Mesodermal cell (in vitro differentiated cells): ENCODE data around the gene MAGEC3.

Experiments
- H3K27ac ChIP-seq: 2 replicates; pipeline ENCODE4 v1.7.0; 2013; ENCODE audit warnings: mild to moderate bottlenecking, low read depth, low read length, moderate library complexity; ENCODE audit not compliant: severe bottlenecking
- H3K36me3 ChIP-seq: 2 replicates; pipeline ENCODE4 v1.7.1; 2013; ENCODE audit warnings: mild to moderate bottlenecking, low read length, moderate library complexity; ENCODE audit not compliant: control insufficient read depth, insufficient read depth
- H3K4me1 ChIP-seq: one replicate; pipeline ENCODE4 v1.7.1; 2013; ENCODE audit warnings: mild to moderate bottlenecking, low read length; ENCODE audit not compliant: insufficient read depth, control insufficient read depth, poor library complexity, severe bottlenecking
- H3K4me3 ChIP-seq: 2 replicates; pipeline ENCODE4 v1.7.0; 2013; ENCODE audit warnings: low read length, control low read depth, mild to moderate bottlenecking; ENCODE audit not compliant: insufficient read depth, poor library complexity, severe bottlenecking; ENCODE audit errors: extremely low read depth
- H3K9me3 ChIP-seq: 2 replicates; pipeline ENCODE4 v1.7.1; 2013; ENCODE audit warnings: mild to moderate bottlenecking, low read length, moderate library complexity; ENCODE audit not compliant: control insufficient read depth
- WGBS, 2 experiments: methylation state at CpG; one replicate each; pipeline ENCODE4 v1.1.5; 2013; ENCODE audit warnings: missing lambda C conversion rate in 2 of 2; ENCODE audit not compliant: insufficient coverage in 2 of 2; 5-methylcytosine and 5-hydroxymethylcytosine counted together

The MAGEC3 gene

DNA sequence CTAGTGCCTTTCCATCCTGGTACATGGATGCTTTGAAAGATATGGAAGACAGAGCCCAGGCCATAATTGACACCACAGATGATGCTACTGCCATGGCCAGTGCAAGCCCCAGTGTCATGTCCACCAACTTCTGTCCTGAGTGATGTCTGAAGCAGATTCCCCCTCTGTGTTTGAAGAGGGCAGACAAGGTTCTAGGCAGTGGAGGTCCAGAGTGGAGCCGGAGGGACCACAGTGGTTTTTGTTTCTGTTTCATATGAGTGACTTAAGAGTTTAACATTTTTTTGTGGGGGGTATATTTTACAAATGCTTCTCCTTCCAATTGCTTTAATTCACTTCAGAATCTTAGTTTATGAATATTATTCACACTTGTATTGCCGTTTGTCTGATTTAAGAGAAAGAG lies 59.6 kb downstream of the MAGEC3 start:
- Histone ChIP-seq H3K36me3 (no peaks in the 10 kb centered on the region), H3K4me3 (no peak overlapping the region), H3K27ac (no peak overlapping the region), H3K4me1 (no peaks in the 10 kb centered on the region), H3K9me3 (no peaks in the 10 kb centered on the region)
- no CpG with 5 or more reads among the region's 2 CpGs for whole genome bisulfite sequencing, 2 experiments

DNA sequence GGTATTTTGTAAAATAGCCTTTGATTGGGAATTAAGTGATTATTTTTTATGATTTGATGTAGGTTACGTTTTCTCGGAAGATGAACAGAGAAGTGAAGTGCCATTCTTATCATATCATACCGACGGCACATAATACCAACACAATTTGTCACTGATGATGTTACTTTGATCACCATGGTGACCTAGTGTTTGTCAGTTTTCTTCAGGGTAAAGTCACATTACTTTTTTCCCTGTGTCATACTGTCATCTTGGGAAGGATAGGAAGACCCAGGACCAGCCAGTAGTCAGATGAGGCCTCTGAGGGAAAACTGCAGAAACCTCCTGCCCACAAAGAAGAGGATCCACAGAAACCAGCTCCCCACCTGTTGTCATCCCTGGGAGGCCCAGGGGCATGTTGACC lies 64.2 kb downstream of the MAGEC3 start:
- Histone ChIP-seq H3K9me3 (no peaks in the 10 kb centered on the region), H3K27ac (no peak overlapping the region), H3K36me3 (no peaks in the 10 kb centered on the region), H3K4me1 (no peaks in the 10 kb centered on the region), H3K4me3 (no peak overlapping the region)
- whole genome bisulfite sequencing, 2 experiments: no CpG with 5 or more reads among the region's 4 CpGs

DNA sequence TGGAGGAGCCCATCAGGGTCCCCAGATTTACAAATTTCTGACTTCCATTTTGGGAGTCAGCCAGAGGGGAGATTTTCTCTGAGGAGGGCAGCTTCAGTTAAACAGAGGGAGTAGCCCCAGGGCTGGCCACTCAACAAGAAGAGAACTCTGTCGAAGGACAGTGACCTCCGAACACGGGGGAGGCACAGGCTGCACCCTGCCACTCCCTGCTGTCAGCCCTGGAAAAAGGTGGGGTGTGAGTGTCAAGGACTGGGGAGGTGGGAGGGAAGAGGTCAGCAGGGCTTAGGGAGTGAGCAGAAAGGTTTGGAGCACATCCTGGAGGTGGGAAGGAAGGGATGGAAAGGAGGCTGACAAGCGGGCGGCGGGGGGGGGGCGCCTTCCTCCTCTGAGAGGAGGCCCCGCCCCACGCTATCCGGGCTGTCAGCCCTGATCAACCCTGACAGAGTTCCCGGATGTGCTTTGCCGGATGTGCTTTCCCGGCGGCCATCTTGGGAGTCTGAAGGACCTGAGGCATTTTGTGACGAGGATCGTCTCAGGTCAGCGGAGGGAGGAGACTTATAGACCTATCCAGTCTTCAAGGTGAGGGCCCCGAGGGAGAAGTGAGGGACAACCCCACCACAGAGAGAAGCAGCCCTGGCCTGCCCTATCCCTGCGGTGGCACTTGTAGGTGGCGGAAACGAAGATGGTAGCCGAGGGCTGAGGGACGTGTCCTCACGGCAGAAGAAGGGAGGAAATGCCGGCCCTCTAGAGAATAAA lies 65.5 kb downstream of the MAGEC3 start, which contains the start of gene MAGEC1:
TSS of gene MAGEC1 (plus strand) at position 495 of the 756 bp plus-strand sequence. CDS start 1,179 bp downstream, outside the sequence.
- 85 to 91% methylated on average over 3 to 4 of the region's 25 CpGs for WGBS, 2 experiments

DNA sequence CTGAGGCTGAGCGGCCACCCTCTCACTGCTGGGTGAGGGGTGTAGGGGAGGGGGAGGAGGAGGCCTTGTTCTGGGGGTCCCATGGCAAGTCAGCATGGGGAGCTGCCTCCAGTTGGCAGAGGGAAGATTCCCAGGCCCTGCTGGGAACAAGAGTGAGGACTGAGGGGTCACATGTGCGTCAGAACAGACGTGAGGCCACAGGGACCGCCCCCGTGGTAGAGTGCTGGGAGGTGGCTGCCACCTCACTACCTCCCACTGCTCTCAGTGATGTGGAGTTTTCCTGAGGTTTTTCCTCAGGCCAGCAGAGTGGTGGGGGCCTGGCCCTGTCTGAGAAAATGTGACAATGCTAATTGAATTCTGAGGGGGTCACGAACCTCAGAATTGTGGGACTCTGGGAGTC lies 66.1 kb downstream of the MAGEC3 start:
- Histone ChIP-seq H3K36me3 (no peaks in the 10 kb centered on the region), H3K4me3 (no peak overlapping the region), H3K4me1 (no peaks in the 10 kb centered on the region), H3K9me3 (no peaks in the 10 kb centered on the region), H3K27ac (no peak overlapping the region)
- no CpG with 5 or more reads among the region's 6 CpGs for WGBS, 2 experiments

More for the DNA sequence above, 65.5 kb downstream of the MAGEC3 start, which contains the start of gene MAGEC1:
- H3K9me3 ChIP-seq: no peaks in the 10 kb centered on the region
- no peak within 1 kb of the TSS for H3K4me3 ChIP-seq
- no peaks in the 10 kb centered on the region for H3K36me3 ChIP-seq
- no peak within 1 kb of the TSS for H3K27ac ChIP-seq
- H3K4me1 ChIP-seq: no peaks in the 10 kb centered on the region

DNA sequence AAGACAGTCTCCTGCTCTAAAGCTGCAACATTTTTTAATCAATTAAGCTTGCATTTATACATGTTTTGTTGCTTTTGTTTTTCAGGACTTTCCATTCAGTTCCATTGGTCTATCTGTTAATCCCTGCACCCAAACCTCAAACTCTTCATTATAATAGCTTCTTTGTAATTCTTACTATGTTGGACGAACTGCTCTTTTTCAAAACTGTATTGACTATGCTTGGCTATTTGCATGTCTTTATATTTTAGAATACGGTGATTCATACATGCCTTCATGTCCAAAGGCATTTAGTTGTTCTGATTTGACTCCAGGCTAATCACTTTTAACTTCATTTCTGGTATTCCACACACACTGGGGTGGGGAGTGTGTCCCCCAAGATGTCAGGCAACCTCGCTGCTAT lies 79.7 kb downstream of the MAGEC3 start:
- Histone ChIP-seq H3K36me3 (no peaks in the 10 kb centered on the region), H3K27ac (no peak overlapping the region), H3K4me3 (no peak overlapping the region), H3K9me3 (no peaks in the 10 kb centered on the region), H3K4me1 (no peaks in the 10 kb centered on the region)
- WGBS, 2 experiments: no CpG with 5 or more reads among the region's 3 CpGs

DNA sequence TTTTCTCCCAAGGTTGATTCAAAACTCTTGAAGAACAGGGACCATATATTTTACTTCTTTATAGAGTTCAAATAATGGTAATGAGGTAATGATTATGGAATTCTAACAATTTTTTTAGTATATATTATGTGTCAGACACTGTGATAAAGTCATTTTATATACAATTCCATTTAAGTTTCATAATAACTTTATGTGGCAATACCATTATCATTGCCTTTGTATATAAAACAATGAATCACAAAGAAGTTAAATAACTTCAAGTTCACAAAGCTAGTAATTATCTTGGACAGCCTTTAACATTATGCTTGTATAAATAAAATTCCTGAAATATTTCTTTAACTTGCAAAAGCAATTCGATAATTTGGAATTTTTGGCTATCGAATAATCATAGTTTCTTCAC lies 86.2 kb downstream of the MAGEC3 start:
- no peaks in the 10 kb centered on the region for H3K36me3 ChIP-seq
- no peaks in the 10 kb centered on the region for H3K9me3 ChIP-seq
- no peak overlapping the region for H3K4me3 ChIP-seq
- H3K4me1 ChIP-seq: no peaks in the 10 kb centered on the region
- WGBS, 2 experiments: 94 to 100% methylated on average over 2 of the region's 2 CpGs
- no peak overlapping the region for H3K27ac ChIP-seq

DNA sequence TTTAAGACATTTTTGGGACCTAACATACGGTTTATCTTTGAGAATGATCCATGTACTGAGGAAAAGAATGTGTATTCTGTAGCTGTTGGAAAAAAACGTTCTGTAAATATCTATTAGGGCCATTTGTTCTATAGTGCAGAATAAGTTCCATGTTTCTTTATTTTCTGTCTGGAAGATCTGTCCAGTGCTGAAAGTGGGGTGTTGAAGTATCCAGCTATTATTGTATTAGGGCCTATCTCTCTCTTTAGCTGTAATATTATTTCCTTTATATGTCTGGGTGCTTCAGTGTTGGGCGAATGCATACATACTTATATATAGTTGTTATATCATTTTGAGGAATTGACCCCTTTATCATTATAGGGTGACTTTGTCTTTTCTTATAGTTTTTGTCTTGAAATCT lies 90.3 kb downstream of the MAGEC3 start:
- Histone ChIP-seq H3K36me3 (no peaks in the 10 kb centered on the region), H3K4me1 (no peaks in the 10 kb centered on the region), H3K9me3 (no peaks in the 10 kb centered on the region), H3K27ac (no peak overlapping the region), H3K4me3 (no peak overlapping the region)
- WGBS, 2 experiments: 100% methylated on average over 1 of the region's 3 CpGs

DNA sequence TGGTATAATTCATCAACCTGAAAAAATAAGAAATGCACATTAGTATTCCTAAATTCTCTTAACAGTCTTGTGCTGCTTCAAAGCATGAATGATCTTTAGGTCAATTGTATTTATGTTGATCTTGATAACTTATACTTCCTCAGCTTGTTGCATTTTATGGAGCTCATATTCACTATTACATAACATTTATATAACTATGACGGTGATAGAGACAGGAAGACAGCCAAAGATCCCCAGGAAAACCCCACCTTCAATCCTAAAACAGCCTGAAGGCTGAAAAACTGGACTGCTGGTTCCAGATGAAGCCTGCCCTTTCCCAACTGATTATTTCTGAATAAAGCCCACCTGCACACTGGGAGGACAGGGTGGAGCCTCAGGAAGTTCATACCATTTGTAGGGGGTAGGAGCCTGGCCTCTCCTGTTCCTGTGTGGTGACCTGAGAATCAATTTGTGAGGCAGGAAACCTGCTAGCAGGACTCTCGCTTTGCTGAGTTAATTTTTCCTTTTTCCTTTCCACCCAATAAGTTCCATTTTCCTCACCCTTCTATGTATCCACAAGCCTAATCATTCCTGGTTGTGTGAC lies 96.0 kb downstream of the MAGEC3 start:
- Histone ChIP-seq H3K4me3 (no peak overlapping the region), H3K4me1 (no peaks in the 10 kb centered on the region), H3K36me3 (no peaks in the 10 kb centered on the region), H3K9me3 (no peaks in the 10 kb centered on the region), H3K27ac (no peak overlapping the region)
- no CpG with 5 or more reads among the region's 2 CpGs for WGBS, 2 experiments

DNA sequence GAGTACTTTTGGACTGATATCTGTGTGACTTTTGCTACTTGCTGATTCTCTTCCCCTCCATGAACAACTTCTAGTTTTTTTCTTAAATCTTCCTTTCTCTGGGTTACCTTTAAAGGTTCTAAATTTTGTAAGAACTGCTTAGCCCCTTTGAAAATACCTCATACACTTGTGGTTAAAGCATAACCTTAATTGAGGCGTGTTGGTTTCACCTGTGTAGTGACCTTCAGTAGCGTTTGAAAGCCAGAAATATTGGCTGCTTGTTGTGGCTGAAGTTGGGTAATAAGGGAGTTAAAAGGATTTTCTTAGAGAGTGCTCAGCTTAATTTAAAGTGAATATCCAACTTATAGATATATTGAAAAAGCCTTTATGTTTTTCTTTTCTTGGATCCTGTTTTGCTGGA lies 97.5 kb downstream of the MAGEC3 start:
- H3K4me1 ChIP-seq: no peaks in the 10 kb centered on the region
- WGBS, 2 experiments: no CpG with 5 or more reads among the region's 2 CpGs

DNA sequence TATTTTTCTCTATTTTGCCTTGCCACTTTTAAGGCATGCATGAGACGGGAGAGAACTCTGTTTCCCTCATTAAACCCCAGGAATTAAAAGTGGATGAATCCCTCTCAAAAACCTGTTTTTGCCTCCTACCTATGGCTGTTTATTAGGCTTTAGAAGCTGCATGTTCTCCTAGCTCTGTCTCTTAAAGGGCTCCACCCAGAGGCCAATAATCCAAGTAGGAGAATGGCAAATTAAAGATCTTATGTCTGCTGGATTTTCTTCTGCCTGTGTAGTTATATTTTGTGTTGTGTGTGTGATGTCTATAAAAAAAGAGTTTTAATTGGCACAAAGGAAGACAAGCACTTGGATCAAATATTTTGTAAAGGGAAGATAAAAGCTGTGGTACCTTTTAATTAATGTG lies 98.0 kb downstream of the MAGEC3 start:
- Histone ChIP-seq H3K36me3 (no peaks in the 10 kb centered on the region), H3K27ac (no peak overlapping the region), H3K9me3 (no peaks in the 10 kb centered on the region), H3K4me3 (no peak overlapping the region), H3K4me1 (no peaks in the 10 kb centered on the region)
- no CpG with 5 or more reads among the region's 1 CpG for WGBS, 2 experiments

More for the DNA sequence above, 97.5 kb downstream of the MAGEC3 start:
- Histone ChIP-seq H3K4me3 (no peak overlapping the region), H3K9me3 (no peaks in the 10 kb centered on the region), H3K27ac (no peak overlapping the region), H3K36me3 (no peaks in the 10 kb centered on the region)

DNA sequence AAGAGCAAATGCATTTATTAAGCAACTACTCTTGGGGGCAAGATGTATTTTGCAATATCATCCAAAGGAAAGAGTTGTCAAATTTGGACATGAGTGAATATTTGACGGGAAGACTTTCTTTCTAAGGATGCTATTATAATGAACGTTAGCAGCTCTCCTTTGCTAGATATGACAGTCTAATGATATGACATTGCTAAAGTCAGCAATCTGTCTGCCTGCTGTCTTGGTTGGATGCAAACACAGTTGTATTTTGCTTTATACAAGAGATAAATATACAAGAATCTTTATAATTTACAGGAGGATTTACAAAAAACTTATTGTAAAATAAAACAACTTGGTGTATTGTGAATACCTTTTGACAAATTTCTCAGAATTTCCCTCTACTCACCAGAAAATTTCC lies 103.1 kb downstream of the MAGEC3 start:
- no peak overlapping the region for H3K27ac ChIP-seq
- no peak overlapping the region for H3K4me3 ChIP-seq
- no peaks in the 10 kb centered on the region for H3K9me3 ChIP-seq
- no peaks in the 10 kb centered on the region for H3K36me3 ChIP-seq
- no CpG with 5 or more reads among the region's 2 CpGs for WGBS, 2 experiments
- no peaks in the 10 kb centered on the region for H3K4me1 ChIP-seq
